Measurements from ENCODE around the gene PIGR.

The PIGR gene

DNA sequence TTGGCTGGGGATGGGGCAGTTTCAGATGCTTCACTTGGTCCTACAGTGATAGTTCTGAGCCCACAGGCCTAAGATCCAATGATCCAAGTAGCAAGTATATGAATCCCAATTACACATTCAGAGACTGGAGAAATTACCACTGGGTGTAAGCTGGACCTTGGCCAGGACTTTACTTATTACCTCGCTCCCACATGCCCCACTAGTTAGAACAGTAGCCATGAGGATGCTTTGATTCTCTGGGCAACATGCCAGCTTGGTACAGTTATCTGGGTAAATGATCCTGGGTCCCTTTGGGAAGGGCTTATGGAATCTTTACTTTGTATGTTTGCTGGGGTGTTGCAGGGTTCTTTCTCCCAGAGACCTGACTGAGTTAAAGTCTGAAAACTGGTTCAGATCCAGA is 29.0 kb upstream of the PIGR start:
- no peak for TF ChIP-seq SPI1 (IDR thresholded peaks at IDR 0.05; ENCODE audit: low read depth, low read length)
- FAIRE-seq (no peak), DNase-seq (ENCODE audit: insufficient read length, low spot score) (no peak)

DNA sequence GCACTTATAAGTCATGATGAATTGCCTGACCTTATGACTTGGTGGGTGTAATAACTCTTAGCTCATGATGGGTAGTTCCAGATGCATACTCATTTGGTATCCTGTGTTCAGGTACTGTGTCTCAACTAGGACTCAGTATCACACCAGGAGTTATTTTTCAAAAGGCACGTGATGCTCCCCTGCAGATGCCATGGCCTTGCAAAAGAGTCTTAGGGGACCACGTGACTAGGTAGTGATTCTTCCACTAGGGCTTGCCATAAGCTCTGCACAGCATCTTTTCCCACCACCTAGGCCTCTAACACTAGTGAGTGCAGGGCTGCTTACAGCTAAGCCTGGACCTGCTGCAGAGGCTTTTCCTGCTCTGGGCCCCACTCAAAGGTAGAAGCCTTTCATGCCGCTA is 27.9 kb upstream of the PIGR start:
- TF ChIP-seq TAF1 (IDR thresholded peaks at IDR 0.05; ENCODE audit: low read depth, low read length) (no peak), PAX5 (IDR thresholded peaks at IDR 0.05; ENCODE audit: insufficient read depth, low read length, severe bottlenecking) (no peak), POLR2AphosphoS5 (IDR thresholded peaks at IDR 0.05; ENCODE audit: low read depth, low read length) (no peak), SPI1 (IDR thresholded peaks at IDR 0.05; ENCODE audit: low read depth, low read length) (no peak), POU2F2 (IDR thresholded peaks at IDR 0.05; ENCODE audit: low read depth, low read length) (no peak), POLR2A (IDR thresholded peaks at IDR 0.05; ENCODE audit: low read depth, low read length) (no peak)
- FAIRE-seq (no peak), DNase-seq (ENCODE audit: insufficient read length, low spot score) (no peak)

DNA sequence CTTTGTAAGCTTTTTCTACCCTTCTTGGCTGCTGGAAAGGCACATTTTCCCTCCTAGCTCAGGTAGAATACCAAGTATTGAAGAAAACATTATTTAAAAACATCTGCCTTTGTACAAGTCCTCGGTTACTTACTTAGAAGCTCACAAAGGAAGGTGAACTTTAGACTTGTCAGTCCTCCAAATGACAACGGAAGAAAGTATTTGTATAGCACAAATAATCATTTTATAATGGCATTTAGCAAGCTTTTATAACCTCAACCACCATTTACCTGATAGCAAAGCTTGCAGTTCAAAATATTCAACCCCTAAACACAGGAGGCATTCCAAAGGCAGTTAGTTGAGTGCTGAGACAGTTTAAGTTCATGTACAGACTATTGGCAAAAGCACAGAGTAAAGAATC is 26.5 kb upstream of the PIGR start:
- FAIRE-seq (no peak), DNase-seq (ENCODE audit: insufficient read length, low spot score) (no peak)
- TF ChIP-seq PAX5 (IDR thresholded peaks at IDR 0.05; ENCODE audit: insufficient read depth, low read length, severe bottlenecking), result no peak
- no peak for TF ChIP-seq TAF1 (IDR thresholded peaks at IDR 0.05; ENCODE audit: low read depth, low read length)
- TF ChIP-seq POU2F2 (IDR thresholded peaks at IDR 0.05; ENCODE audit: low read depth, low read length), result no peak
- no peak for TF ChIP-seq SPI1 (IDR thresholded peaks at IDR 0.05; ENCODE audit: low read depth, low read length)
- no peak for TF ChIP-seq POLR2A (IDR thresholded peaks at IDR 0.05; ENCODE audit: low read depth, low read length)

DNA sequence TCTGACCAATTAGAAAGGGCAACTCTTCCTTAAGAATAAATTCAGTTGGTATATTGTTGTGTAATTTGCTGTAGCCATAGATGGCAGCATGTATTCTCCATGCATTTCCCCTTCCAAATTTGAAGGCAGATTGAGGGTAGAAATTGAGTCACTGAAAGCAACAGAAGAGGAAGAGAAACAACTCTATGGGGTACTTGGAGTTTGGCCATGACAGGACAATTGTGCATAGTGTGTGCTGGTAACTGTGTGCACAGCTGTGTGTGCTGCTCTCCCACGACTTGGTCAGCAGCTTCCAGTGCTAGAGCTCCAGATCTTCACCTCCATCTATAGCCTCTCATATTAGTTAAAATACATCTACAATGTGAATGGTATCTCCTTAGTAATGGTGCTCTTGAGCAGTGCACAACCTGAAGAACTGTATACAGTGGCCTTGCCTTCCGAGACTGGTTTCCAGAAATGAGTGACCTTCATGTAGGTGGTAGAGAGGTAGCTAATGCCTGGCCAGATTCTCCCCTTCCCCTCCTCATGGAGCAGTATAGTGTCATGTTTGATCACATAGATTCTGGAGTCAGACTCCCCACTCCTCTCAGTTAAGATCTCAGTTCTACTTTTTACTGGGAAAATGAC is 24.9 kb upstream of the PIGR start:
- TF ChIP-seq POLR2A (IDR thresholded peaks at IDR 0.05; ENCODE audit: low read depth, low read length), result no peak
- peak; percentile 94 for TF ChIP-seq SPI1 (IDR thresholded peaks at IDR 0.05; ENCODE audit: low read depth, low read length)
- DNase-seq (ENCODE audit: insufficient read length, low spot score) (no peak), FAIRE-seq (peak; percentile 76)

DNA sequence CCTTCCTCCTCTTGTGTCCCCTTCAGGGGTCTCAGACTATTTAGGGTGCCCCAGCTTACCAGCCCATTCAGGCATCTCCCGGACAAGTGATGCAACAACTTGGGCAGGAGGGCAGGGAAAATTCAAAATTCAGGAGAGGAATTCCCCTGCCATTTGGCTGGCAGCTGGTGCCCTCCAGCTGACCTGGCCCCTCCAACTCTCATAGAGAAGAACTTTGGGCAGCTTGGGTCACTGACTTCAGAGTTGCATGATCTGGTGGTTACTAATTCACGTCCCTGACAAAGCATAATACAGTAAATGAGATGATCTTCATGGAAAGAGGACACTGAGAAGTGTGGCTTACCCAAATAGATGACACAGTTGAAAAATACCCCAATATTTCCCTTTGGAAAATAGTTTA is 24.2 kb upstream of the PIGR start, which contains the start of gene FCAMR:
FCAMR (minus strand) TSS at position 15 of the 400 bp plus-strand sequence. CDS start 335 bp downstream, outside the sequence.
- FAIRE-seq, result peak; percentile 45
- no peak for DNase-seq (ENCODE audit: insufficient read length, low spot score)
- TF ChIP-seq TAF1 (IDR thresholded peaks at IDR 0.05; ENCODE audit: low read depth, low read length) (no peak), POLR2AphosphoS5 (IDR thresholded peaks at IDR 0.05; ENCODE audit: low read depth, low read length) (no peak), POLR2A (IDR thresholded peaks at IDR 0.05; ENCODE audit: low read depth, low read length) (no peak), PAX5 (IDR thresholded peaks at IDR 0.05; ENCODE audit: insufficient read depth, low read length, severe bottlenecking) (no peak), POU2F2 (IDR thresholded peaks at IDR 0.05; ENCODE audit: low read depth, low read length) (no peak), SPI1 (IDR thresholded peaks at IDR 0.05; ENCODE audit: low read depth, low read length) (no peak)

DNA sequence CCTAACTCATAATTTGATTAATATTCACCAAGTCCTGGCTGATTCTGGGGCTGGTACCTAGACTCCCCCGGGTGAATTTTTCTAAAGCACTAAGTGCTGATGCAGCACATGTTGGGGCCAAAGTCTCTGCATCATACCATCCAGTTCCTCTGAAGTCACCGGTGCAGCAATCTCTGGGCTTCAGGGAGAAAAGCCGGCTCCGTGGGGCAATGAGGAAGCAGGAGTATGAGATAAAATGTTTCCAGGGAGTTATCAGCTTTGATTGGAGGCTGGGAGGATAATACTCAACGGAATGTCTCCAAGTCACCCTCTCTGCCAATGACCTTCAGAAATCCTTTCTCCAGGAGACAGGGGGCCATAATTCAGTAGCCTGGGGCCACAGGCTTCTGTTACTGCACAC is 22.8 kb upstream of the PIGR start:
- FAIRE-seq, result no peak
- no peak for DNase-seq (ENCODE audit: insufficient read length, low spot score)
- no peak for TF ChIP-seq POU2F2 (IDR thresholded peaks at IDR 0.05; ENCODE audit: low read depth, low read length)
- no peak for TF ChIP-seq POLR2A (IDR thresholded peaks at IDR 0.05; ENCODE audit: low read depth, low read length)
- TF ChIP-seq TAF1 (IDR thresholded peaks at IDR 0.05; ENCODE audit: low read depth, low read length), result no peak
- no peak for TF ChIP-seq SPI1 (IDR thresholded peaks at IDR 0.05; ENCODE audit: low read depth, low read length)
- TF ChIP-seq POLR2AphosphoS5 (IDR thresholded peaks at IDR 0.05; ENCODE audit: low read depth, low read length), result no peak
- no peak for TF ChIP-seq PAX5 (IDR thresholded peaks at IDR 0.05; ENCODE audit: insufficient read depth, low read length, severe bottlenecking)

DNA sequence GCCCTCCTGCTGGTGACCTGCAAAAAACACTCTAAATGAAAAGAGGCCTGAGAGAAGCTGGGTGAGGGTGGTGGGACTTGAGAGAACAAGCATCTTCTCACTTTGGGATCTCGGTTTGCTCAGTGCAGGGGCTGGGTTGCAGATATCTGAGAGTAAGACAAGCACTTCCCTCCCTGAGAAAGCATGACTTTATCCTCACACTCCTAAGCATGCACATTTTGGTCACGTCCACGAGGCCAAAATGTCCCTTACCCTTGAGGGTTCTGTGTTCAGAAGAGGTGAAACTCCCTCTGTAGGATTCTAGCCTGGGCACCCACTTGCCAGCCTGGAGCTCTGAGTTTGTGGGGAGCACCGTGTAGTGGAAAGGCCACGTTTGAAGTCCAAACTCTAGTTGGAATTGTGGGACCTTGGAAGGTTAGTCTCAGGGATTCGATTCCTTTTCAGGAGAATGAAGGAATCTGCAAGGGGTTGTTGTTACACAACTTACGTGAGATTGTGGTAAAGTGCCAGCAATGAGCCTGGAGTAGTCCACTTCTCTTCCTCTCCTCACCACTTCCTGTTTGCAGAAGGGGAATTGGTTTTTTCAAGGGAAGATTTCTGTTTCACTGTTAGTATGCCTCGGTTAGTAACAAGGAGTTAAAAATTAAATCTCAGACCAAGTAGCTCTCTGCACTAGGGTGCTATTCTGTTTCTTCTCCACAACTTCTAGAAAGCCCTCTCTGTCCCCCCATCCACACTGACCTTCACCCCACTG is 21.0 kb upstream of the PIGR start:
- DNase-seq (ENCODE audit: insufficient read length, low spot score), result no peak
- TF ChIP-seq POU2F2 (IDR thresholded peaks at IDR 0.05; ENCODE audit: low read depth, low read length), result no peak
- no peak for TF ChIP-seq POLR2A (IDR thresholded peaks at IDR 0.05; ENCODE audit: low read depth, low read length)
- TF ChIP-seq SPI1 (IDR thresholded peaks at IDR 0.05; ENCODE audit: low read depth, low read length), result peak; percentile 93
- FAIRE-seq, result peak; percentile 83

DNA sequence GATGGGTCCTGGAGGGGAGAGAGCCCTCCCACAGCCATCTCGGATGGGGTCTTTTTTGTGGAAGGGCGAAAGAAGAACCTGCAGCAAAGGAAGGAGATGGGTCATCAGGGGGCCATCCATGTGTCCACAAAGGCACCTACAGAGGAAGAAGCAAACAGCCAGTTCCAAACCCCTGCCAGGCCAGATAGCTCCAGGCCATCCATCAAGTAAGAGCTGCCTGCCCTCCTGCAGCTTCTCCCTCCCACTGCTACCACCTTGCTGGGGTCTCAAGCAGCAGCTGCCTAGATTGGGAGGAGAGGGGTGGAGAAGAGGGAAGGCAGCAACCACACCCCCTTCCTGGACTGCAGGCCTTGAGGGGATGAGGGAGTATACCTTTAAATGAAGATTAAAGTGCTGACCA is 19.5 kb upstream of the PIGR start:
- no peak for TF ChIP-seq TAF1 (IDR thresholded peaks at IDR 0.05; ENCODE audit: low read depth, low read length)
- no peak for TF ChIP-seq POU2F2 (IDR thresholded peaks at IDR 0.05; ENCODE audit: low read depth, low read length)
- no peak for TF ChIP-seq POLR2AphosphoS5 (IDR thresholded peaks at IDR 0.05; ENCODE audit: low read depth, low read length)
- no peak for TF ChIP-seq PAX5 (IDR thresholded peaks at IDR 0.05; ENCODE audit: insufficient read depth, low read length, severe bottlenecking)
- TF ChIP-seq POLR2A (IDR thresholded peaks at IDR 0.05; ENCODE audit: low read depth, low read length), result no peak
- no peak for TF ChIP-seq SPI1 (IDR thresholded peaks at IDR 0.05; ENCODE audit: low read depth, low read length)
- FAIRE-seq, result no peak

DNA sequence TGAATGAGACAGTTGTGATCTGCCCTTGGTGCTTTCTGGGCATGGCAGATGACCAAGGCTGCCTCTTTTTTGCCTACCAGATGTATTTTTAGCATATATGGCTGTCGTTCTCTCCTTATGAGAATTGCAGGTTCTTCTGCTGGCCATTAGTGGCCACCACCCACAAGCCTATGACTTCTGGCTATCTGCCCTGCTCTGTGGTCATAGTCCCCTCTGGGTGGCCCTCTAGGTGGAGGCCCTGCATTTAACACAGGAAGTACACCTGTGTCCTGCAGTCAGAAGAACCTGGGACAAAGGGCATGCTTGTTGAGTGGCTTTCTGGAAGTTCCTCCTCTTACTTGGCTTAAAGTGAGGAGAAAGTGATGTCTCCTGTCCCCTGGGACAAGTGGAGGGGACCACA is 17.5 kb upstream of the PIGR start:
- DNase-seq (ENCODE audit: insufficient read length, low spot score) (no peak), FAIRE-seq (no peak)
- TF ChIP-seq POLR2A (IDR thresholded peaks at IDR 0.05; ENCODE audit: low read depth, low read length) (no peak), TAF1 (IDR thresholded peaks at IDR 0.05; ENCODE audit: low read depth, low read length) (no peak), POU2F2 (IDR thresholded peaks at IDR 0.05; ENCODE audit: low read depth, low read length) (no peak), POLR2AphosphoS5 (IDR thresholded peaks at IDR 0.05; ENCODE audit: low read depth, low read length) (no peak), PAX5 (IDR thresholded peaks at IDR 0.05; ENCODE audit: insufficient read depth, low read length, severe bottlenecking) (no peak), SPI1 (IDR thresholded peaks at IDR 0.05; ENCODE audit: low read depth, low read length) (no peak)

More for the DNA sequence above, 19.5 kb upstream of the PIGR start:
- DNase-seq (ENCODE audit: insufficient read length, low spot score), result no peak

DNA sequence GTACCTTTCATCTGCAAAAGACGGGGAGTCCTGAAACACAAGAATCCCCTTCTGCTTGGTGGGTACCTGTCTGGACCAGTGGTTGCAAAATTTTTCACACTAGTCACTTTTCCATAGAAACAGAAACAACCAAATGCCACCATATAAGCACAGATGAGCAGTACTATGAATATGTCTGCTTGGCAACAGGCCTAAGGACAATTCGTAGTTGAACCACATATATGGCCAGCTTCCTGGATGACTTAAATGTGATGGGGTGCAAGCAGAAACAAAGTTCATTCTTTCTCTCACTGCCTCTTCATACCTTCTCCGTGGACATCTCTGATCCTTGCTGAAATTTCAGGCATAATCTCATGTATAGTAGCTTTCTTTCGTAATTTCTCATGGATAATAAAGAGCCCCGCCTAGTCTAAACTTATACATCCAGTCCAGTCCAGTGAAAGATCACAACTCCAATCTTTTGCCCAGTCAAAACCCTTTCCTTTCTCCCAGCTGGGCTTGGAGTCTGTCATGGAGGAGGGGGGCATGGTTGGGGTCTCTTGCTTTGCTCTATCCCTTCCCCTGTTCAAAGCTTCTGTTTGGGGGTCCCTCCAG is 16.9 kb upstream of the PIGR start:
- TF ChIP-seq POU2F2 (IDR thresholded peaks at IDR 0.05; ENCODE audit: low read depth, low read length) (no peak), PAX5 (IDR thresholded peaks at IDR 0.05; ENCODE audit: insufficient read depth, low read length, severe bottlenecking) (no peak), SPI1 (IDR thresholded peaks at IDR 0.05; ENCODE audit: low read depth, low read length) (no peak), POLR2AphosphoS5 (IDR thresholded peaks at IDR 0.05; ENCODE audit: low read depth, low read length) (no peak), POLR2A (IDR thresholded peaks at IDR 0.05; ENCODE audit: low read depth, low read length) (no peak), TAF1 (IDR thresholded peaks at IDR 0.05; ENCODE audit: low read depth, low read length) (no peak)
- FAIRE-seq (no peak), DNase-seq (ENCODE audit: insufficient read length, low spot score) (no peak)

Measured in GM12891 (cell line).